Breast epithelium (tissue), 4 donors: Measurements from ENCODE around the gene SMPDL3B. TPM values are rescaled to one million over a fixed set of nuclear protein-coding genes. Genes with fewer than 3 reads are reported as not detected.

Source experiments
- DNase-seq, 2 donors: peaks; one replicate each; pipeline ENCODE4 v3.0.0-alpha.2; 2019; ENCODE audit warnings: low spot score in 2 of 2
- H3K27ac ChIP-seq, 2 donors: fragments of 200-600 bp; sonication (generic) in 1 of 2; one replicate each; pipeline ENCODE4 v1.5.1; 2016 to 2019; ENCODE audit warnings: mild to moderate bottlenecking in 1 of 2
- H3K27me3 ChIP-seq, 2 donors: fragments of 200-600 bp; sonication (generic) in 1 of 2; one replicate each; pipeline versions ENCODE4 v1.5.1 to v1.6.0; 2017 to 2019; ENCODE audit warnings: control low read depth in 1 of 2, mild to moderate bottlenecking in 1 of 2
- H3K36me3 ChIP-seq: fragments of 200-600 bp; one replicate; pipeline ENCODE4 v1.5.1; 2019
- H3K4me1 ChIP-seq, 2 donors: fragments of 200-600 bp; sonication (generic); one replicate each; pipeline ENCODE4 v1.5.1; 2016 to 2019; ENCODE audit warnings: control low read depth in 1 of 2
- H3K4me3 ChIP-seq, 3 donors: fragments of 200-600 bp; sonication (generic); 1 replicate in 2 of 3; 2 replicates in 1 of 3; pipeline ENCODE4 v1.5.1; 2016 to 2019; ENCODE audit warnings: mild to moderate bottlenecking in 3 of 3, moderate library complexity in 2 of 3
- H3K9me3 ChIP-seq, 2 donors: fragments of 200-600 bp; sonication (generic) in 1 of 2; one replicate each; pipeline ENCODE4 v1.5.1; 2016 to 2019; ENCODE audit warnings: control low read depth in 1 of 2
- CTCF ChIP-seq, 3 donors: fragments of 450-650 bp; IDR thresholded peaks; one replicate each; pipeline ENCODE4 v1.5.1; 2016 to 2017; ENCODE audit warnings: antibody characterized with exemption in 3 of 3, mild to moderate bottlenecking in 3 of 3, moderate library complexity in 3 of 3
- POLR2A ChIP-seq: fragments of 450-650 bp; IDR thresholded peaks from one replicate; pipeline ENCODE4 v1.6.1; 2016; ENCODE audit warnings: antibody characterized with exemption, mild to moderate bottlenecking, moderate library complexity
- POLR2AphosphoS5 ChIP-seq, 3 donors: sonication (generic); formaldehyde crosslinking; IDR thresholded peaks; one replicate each; pipeline ENCODE4 v1.6.1; 2017; ENCODE audit warnings: antibody characterized with exemption in 3 of 3
- intact Hi-C: fragments of 100-400 bp; cut with DNase I; formaldehyde crosslinking; loops from one replicate; pipeline ENCODE4 v1.15.1; 2023; ENCODE audit warnings: low total_unique reads
- total RNA-seq, 3 donors: library from RNA; depleted of rRNA; stranded (reverse); fragments of >200 nt; gene quantifications; one replicate each; pipeline ENCODE4 v1.1.0, GENCODE V29; 2016

The SMPDL3B gene
- total RNA-seq, 3 donors from 2014 or later = 13.8 to 14.9 TPM; not detected in 1

- no peaks in the 10 kb centered on the region for H3K9me3 ChIP-seq
- H3K27ac ChIP-seq = peak overlapping the region; percentile 0 to 54
- no peak for TF ChIP-seq CTCF (IDR thresholded peaks at IDR 0.05)
- no peak for TF ChIP-seq POLR2AphosphoS5 (IDR thresholded peaks at IDR 0.05)
- no peak for TF ChIP-seq POLR2A
- intact Hi-C loops = no loop called here
- no peak overlapping the region for H3K4me3 ChIP-seq
- H3K27me3 ChIP-seq = no peaks in the 10 kb centered on the region
- DNase-seq = no peak
- peaks cover 0 to 9% of the 10 kb centered on the region in 2 donors for H3K4me1 ChIP-seq
- H3K36me3 ChIP-seq = no peaks in the 10 kb centered on the region
Observed at GRCh38 chr1:27970401-27970800, 35.6 kb downstream of the SMPDL3B start.

DNA sequence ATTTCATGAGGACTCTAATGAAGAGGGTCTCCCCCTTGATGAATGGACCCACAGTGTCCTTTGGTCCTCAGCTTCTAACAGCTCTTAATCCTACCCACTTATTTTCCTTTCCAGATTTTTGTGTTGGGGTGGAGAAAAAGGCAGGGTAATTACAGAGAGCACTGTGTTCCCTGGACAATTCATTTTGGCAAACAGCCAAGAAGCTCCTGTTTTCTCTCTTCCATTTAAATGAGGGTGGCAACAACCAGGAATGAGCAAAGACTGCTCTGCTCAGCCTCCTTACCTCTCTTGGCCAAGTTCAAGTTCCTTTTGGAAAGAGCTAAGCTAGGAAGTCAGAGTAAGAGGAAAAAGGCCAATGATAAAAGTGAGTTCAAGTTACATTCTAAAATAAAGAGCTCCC lies 36.9 kb downstream of the SMPDL3B start:
- Histone ChIP-seq H3K9me3 (no peaks in the 10 kb centered on the region), H3K4me1 (peaks cover 0 to 9% of the 10 kb centered on the region in 2 donors), H3K27me3 (no peaks in the 10 kb centered on the region), H3K36me3 (no peaks in the 10 kb centered on the region), H3K27ac (peak overlapping the region; percentile 54 to 64), H3K4me3 (no peak overlapping the region)
- no peak for DNase-seq
- TF ChIP-seq POLR2A (no peak), POLR2AphosphoS5 (IDR thresholded peaks at IDR 0.05) (no peak), CTCF (IDR thresholded peaks at IDR 0.05) (no peak)
- intact Hi-C loops = no loop called here

GRCh38 chr1:27972141-27972540 lies 37.3 kb downstream of the SMPDL3B start:
- DNase-seq = no peak
- Histone ChIP-seq H3K36me3 (no peaks in the 10 kb centered on the region), H3K27ac (peak overlapping the region; percentile 54 to 64), H3K9me3 (no peaks in the 10 kb centered on the region), H3K27me3 (no peaks in the 10 kb centered on the region), H3K4me1 (peaks cover 0 to 9% of the 10 kb centered on the region in 2 donors), H3K4me3 (no peak overlapping the region)
- TF ChIP-seq CTCF (IDR thresholded peaks at IDR 0.05) (no peak), POLR2A (no peak), POLR2AphosphoS5 (IDR thresholded peaks at IDR 0.05) (no peak)
- intact Hi-C loops = no loop called here

DNA sequence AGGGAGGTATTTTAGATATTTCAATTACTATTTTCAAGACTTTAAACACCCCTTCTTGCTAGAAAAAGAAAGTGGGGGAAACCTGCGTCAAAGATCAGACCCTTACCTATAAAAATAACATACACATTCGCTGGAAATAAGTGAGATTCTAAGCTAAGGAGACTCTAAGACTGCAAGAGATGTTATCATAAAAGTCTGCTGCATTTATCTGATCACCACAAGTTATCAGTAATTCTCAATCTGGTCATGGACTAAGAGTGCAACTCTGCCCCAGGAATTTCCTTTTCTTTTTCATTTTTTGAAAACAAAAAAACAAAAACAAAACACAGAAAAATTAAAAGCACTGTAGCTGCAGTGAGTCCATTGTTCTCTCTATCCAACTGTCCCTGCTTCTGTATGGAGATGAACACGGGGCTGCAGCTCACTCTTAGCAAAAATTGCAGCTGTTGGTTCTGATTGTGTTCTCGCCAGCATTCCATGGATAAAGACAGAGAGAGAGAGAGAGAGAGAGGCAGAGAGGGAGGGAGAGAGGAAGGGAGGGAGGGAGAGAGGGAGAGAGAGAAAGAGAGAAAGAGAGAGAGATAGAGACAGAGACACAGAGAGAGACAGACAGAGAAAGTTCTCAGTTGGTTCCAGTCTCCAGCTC lies 39.1 kb downstream of the SMPDL3B start:
- DNase-seq = no peak
- no peak for TF ChIP-seq POLR2AphosphoS5 (IDR thresholded peaks at IDR 0.05)
- TF ChIP-seq CTCF (IDR thresholded peaks at IDR 0.05) = no peak
- TF ChIP-seq POLR2A = no peak
- H3K27me3 ChIP-seq = no peaks in the 10 kb centered on the region
- no peak overlapping the region for H3K4me3 ChIP-seq
- peaks cover 0 to 9% of the 10 kb centered on the region in 2 donors for H3K4me1 ChIP-seq
- no peaks in the 10 kb centered on the region for H3K9me3 ChIP-seq
- H3K27ac ChIP-seq = peak overlapping the region in 1 of 2 donors; percentile 29
- no peaks in the 10 kb centered on the region for H3K36me3 ChIP-seq
- intact Hi-C loops = no loop called here

DNA sequence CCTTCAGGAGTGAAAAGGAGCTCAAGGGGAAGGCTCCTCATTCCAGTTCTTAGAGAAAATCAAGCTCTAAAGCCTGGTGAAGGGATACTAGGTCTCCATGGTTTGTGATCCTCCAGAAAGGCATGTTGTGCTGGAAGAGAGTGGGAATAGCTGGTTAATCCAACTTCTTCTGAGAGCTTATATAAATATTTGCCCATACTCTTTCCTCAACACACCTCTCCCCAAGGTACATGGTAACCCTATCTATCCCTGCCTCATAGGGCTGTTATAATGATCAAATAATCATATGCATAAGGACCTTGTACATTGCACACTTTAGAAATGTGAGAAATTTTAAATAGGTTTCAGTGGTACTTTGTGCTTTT lies 39.6 kb downstream of the SMPDL3B start:
- H3K4me3 ChIP-seq = no peak overlapping the region
- H3K4me1 ChIP-seq = peaks cover 0 to 9% of the 10 kb centered on the region in 2 donors
- H3K27ac ChIP-seq = no peak overlapping the region
- H3K9me3 ChIP-seq = no peaks in the 10 kb centered on the region
- no peaks in the 10 kb centered on the region for H3K27me3 ChIP-seq
- TF ChIP-seq POLR2A (no peak), CTCF (IDR thresholded peaks at IDR 0.05) (no peak), POLR2AphosphoS5 (IDR thresholded peaks at IDR 0.05) (no peak)
- DNase-seq = no peak
- intact Hi-C loops = no loop called here
- H3K36me3 ChIP-seq = no peaks in the 10 kb centered on the region
